Measurements from ENCODE around the gene ANKS3. TPM values are rescaled to one million over a fixed set of nuclear protein-coding genes. Genes with fewer than 3 reads are reported as not detected.

ANKS3 gene
- total RNA-seq, 1 donor from 2014 or later: 8.1 TPM

DNA sequence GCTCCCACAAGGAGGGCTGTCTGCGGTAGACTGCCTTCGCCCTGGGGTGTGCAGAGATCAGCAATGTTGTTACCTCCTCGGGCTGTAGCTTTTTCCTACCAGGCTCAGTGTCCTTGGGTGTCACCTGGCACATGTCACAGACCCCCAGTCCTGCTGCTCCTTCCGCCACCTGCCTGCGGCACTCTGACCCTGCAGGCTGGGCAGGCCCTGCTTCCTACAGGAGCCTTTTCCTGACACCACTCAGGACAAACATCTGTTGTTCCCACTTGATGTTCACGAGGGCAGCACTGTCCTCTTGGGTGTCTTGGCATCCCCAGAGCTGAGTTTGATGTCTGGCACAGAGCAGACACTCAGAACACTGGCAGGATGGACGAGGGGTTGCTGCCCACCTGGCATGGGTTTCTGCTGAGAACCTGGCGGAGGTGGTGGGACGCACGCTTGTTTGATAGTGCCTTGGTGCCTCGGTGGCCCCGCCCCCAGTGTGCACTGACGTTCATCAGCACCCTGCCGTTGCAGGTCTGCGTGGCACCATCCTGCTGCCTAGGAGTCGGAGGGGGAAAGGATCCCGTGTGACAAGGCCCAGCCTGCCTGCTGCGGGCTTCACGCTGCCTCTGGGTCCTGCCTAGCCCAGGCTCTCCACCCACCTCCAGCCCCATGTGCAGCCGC lies 67.4 kb downstream of the ANKS3 start:
- ATAC-seq: no peak

DNA sequence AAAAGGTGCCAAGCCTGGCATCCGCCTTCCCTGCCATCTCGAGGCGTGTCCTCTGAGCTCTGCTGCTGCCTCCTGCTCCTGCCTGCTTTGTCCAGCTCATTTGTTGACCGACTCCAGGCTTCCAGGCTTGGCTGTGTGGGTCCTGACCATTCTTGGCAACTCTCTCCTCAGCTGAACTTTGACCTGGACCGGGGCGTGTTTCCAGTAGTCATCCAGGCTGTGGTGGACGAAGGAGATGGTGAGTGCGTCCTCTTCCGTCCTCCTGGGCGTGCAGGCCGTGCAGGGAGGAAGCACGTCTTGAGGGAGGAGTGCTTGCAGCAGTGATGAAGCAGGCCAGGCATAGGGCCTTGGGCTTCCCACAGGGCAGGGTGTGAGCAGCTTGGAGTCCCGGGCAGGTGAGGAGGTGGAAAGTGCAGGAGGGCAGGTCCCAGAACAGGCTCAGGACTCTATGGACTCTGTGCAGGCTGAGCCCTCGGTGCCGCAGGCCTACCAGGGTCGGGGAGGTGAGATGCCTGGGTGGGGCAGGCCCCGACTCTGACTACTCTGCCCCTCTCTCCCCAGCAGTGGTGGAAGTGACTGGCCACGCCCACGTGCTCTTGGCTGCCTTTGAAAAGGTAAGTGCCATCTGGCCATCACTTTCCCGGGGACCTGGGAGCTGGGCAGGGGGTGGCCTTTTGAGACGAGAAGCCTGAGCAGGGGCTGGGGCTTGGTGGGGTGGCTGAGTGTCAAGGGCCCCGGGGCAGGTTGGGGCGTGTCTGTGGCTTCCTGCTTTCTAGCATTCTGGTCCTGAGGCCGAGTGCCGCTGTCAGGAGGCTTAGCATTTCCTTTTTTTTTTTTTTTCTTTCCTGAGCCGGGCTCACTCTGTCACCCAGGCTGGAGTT lies 69.3 kb downstream of the ANKS3 start:
- peak; percentile 78 for ATAC-seq

- ATAC-seq: no peak
Observed at GRCh38 chr16:4663777-4664465, 70.2 kb downstream of the ANKS3 start.

GRCh38 chr16:4663465-4663776 lies 70.7 kb downstream of the ANKS3 start:
- ATAC-seq: no peak

- no peak for ATAC-seq
Observed at GRCh38 chr16:4661661-4662060, 72.4 kb downstream of the ANKS3 start.

- ATAC-seq: no peak
Observed at GRCh38 chr16:4660454-4661007, 73.5 kb downstream of the ANKS3 start.

DNA sequence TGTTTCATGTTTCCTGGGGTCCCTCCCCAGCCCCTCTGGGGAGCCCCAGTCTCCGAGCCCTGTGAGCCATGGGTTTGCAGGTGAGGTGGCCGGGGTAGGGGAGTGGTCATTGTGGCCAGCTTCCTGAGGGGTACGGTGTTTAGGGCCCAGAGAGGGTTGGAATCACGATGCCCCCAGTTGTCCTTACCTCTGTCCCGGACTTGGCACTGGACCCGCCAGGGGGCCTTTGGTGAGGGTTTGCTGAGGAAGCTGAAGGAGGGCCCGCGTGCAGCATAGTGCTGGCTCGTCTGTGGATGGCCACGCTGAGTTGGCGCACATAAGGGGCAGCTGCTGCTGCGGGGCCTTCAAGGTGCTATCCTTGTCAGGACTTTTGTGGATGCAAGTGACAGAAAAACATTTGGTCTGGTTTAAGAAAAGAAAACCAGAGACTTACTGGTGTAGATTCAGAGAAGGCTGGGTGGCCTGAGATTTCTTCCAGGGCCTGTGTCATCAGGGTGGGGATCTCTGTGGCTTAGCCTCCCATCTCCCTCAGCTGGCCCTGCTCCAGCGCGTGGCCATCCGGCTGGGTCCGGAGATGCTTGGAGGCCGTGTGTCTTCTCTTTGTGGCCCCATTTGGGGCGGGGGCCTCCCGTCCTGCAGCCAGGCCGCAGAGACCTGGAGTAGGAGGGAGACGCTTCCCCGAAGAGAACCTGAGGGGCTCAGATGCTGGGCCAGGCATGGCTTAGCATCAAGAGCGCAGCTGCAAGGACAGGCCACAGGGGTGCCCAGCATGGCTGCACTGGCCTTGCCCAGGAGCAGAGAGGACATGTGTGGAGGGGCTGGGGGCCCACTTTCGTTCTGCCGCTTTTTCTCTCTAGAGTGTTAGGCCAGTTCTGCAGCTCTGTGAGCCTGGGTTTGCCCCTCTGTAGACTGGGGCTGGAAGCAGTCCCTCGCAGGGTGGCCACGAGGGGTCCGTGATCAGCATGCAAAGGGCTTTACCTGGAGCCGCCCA lies 74.4 kb downstream of the ANKS3 start:
- ATAC-seq: no peak

GRCh38 chr16:4656695-4657686 lies 77.1 kb downstream of the ANKS3 start:
- no peak for ATAC-seq

DNA sequence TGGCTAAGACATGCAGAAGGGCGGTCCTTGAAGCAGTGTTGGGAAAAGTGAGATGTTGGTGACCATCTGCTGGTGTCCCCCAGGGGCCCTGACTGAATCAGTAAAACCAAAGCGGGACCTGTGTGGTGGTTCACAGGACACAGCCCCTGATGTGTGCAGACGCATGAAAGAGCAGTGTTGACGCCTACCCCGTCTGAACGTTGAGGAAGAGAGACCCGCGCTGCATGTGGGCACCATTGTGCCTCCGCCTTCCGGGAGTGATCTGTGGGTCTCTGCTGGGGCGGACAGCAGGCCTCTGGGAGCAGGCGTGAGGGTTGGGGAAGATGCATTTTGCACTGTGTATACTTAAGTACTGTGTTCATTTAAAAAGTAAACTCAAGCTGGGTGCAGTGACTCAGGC lies 77.8 kb downstream of the ANKS3 start:
- ATAC-seq: no peak

GRCh38 chr16:4655801-4656200 lies 78.3 kb downstream of the ANKS3 start:
- no peak for ATAC-seq

DNA sequence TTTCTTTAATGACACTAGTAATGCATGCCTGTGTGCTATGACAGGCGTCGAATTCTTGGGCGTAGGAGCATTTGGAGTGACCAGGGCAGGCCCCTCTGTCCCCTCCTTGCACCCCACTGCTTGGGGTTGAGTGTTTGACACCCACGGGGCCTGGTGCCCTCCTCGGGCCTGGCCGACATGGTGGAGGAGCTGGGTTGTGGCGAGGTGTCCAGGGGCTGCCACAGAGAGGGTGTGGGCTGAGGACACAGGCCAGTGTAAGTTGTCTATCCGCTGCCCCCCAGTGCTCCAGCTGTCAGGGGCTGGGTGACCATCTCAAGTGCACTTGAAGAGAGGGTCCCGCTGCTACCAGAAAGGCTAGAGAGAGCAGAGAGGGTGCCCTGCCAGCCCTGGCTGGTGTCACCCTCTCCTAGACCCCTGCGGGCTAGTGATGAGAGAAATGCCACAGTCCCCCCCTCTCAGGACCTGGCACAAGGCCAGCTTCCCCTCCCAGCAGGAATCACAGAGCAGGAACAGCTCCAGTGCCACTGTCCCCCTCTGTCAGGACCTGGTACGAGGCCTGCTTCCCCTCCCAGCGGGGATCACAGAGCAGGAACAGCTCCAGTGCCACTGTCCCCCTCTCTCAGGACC lies 79.0 kb downstream of the ANKS3 start:
- no peak for ATAC-seq

DNA sequence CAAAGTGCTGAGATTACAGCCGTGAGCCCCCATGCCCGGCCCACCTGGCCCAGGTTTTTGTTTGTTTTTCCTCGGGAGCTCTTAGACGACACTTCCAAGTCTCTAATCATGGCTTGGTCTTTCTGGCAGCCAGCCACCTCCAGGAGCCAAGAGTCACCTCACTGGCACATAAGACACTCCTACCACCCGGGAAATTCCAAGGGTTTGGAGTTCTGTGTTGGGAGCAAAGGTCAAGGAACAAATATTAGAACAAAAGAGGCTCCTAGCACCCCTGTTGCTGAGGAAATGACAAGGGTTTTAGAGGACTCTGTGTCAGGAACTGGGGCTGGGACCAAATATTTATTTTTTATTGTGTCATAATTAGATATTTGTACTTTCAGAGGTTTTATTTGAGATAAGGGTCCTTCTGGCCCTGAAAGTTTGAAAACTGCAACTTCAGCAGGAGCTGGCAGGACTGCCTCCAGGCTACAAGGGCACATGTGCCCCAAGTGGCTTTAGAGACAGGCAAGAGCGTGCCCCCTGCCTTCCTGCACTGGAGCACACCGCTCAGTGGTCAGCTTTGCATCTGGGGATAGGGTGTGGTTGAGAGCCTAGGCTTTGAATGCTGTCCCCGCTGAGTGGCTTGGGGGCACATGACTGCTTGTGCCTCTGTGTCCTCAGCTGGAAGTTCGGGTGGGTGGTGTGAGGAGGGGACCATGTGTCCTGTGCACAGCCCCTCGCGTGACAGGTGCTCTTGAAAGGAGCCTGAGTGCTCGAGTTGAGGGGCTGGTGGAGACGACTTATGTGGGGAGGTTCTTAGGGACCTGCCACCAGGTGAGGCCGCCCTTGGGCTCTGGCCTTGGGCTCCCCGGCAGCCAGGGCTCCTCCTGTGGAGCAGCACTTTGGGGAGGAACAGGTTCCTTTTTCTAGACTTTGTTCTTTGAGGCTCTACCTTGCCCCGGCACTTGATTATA lies 79.8 kb downstream of the ANKS3 start:
- ATAC-seq: no peak

- no peak for ATAC-seq
Observed at GRCh38 chr16:4652561-4652960, 81.5 kb downstream of the ANKS3 start.

GRCh38 chr16:4651827-4652226 lies 82.2 kb downstream of the ANKS3 start:
- no peak for ATAC-seq

DNA sequence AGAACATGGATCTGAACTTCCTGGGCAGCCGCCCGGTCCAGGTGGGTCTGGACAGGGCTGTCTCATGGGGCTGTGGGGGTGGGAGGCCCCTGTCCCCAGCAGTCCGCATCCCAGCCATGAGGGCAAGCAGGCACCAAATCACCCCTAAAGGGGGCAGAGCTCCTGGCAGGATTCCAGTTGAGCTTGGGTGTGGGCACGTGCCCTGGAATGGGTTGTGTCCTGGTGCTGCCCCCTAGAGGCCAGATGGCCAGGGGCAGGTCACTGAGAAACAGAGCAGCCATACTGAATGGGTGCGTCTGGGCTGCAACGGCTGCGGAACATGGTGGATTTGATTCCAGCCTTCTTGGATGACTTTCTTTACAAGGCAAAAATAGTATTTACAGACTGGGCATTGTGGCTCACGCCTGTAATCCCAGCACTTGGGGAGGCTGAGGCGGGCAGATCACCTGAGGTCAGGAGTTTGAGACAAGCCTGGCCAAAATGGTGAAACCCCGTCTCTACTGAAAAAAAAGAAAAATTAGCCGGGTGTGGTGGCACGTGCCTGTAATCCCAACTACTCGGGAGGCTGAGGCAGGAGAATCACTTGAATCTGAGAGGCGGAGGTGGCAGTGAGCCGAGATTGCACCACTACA lies 83.5 kb downstream of the ANKS3 start:
- ATAC-seq: peak; percentile 61

- no peak for ATAC-seq
Observed at GRCh38 chr16:4649744-4650442, 84.2 kb downstream of the ANKS3 start.

DNA sequence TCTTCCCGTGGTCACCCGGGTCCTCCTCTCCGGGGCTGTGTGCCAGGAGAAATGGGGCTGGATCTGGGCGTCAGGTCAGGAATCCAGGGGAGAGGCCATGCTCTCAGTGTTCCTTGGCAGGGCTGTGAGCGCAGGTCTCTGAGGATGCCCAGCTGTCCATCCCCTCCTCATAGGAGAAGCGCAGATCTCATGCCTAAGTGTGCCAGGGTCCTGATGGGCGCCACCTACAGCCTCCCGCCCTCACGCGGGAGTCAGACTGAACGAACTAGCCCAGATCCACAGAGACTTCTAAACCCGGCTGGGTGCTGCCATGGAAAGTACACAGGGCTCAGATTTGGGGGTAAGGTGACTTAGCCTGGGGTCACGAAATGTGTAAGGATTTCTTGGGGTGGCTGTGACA lies 85.2 kb downstream of the ANKS3 start:
- no peak for ATAC-seq

GRCh38 chr16:4647644-4647980 lies 86.5 kb downstream of the ANKS3 start:
- no peak for ATAC-seq

Measured in esophagus mucosa (tissue), 1 donor.